NCI-H345 (cell line): ENCODE measurements around the gene PRKCD.
"Not testable (repeated sequence)": the region's sequence is repeated elsewhere in the genome, so short reads cannot be mapped to it uniquely, and the experiment has no call there.

Experiments used
- DNase-seq: peaks from one replicate; lab custom pipeline; 2025; lab: John Stamatoyannopoulos, UW

Gene PRKCD

DNA sequence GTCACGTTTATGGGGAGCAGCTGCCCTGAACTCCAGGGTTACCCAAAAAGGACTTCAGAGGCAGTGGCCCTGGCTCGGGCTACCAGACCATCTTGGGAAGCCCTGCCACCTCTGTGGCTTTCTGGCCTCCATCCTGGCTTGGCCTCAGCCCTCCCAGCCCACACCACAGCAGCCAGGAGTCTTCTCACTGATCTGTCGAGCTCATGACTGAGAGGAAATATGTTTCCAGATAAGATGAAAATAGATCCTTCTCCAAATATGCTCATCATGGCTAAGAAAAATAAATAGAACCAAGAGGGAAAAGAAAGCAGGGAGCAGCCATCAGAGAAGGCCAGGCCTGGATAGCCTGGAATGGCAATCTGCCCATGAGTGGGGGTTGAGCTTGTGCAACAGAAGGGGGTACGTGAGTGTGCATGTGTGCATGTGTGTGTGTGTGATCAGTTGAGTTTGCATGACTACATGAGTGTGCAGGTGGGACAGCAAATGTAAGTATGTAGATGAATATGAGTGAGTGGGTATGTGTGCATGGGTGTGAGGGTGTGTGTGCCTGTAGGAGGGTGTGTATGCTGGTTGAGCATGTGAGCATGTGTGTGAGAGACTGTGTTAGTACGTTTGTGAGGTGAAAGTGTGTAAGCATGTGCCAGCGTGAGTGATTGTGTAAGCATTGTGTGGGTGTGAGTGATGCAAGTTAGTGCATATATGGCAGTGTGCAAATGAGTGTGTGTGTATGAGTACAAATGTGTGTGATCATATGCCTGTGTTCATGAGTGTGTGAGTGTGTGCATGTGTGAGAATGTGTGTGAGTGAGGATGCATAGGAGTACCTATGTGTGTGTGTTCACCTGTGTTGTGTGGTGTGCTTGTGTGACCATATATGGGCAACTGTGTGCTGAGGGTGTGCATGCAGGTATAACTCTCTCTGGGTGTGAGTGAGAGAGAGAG is 20.8 kb upstream of the PRKCD start:
- DNase-seq = no peak

GRCh38 chr3:53140847-53141845 is 19.9 kb upstream of the PRKCD start:
- no peak for DNase-seq

GRCh38 chr3:53142986-53143385 is 18.0 kb upstream of the PRKCD start:
- no peak for DNase-seq

- DNase-seq = no peak
These were observed 16.6 kb upstream of the PRKCD start for GRCh38 chr3:53144446-53144845.

DNA sequence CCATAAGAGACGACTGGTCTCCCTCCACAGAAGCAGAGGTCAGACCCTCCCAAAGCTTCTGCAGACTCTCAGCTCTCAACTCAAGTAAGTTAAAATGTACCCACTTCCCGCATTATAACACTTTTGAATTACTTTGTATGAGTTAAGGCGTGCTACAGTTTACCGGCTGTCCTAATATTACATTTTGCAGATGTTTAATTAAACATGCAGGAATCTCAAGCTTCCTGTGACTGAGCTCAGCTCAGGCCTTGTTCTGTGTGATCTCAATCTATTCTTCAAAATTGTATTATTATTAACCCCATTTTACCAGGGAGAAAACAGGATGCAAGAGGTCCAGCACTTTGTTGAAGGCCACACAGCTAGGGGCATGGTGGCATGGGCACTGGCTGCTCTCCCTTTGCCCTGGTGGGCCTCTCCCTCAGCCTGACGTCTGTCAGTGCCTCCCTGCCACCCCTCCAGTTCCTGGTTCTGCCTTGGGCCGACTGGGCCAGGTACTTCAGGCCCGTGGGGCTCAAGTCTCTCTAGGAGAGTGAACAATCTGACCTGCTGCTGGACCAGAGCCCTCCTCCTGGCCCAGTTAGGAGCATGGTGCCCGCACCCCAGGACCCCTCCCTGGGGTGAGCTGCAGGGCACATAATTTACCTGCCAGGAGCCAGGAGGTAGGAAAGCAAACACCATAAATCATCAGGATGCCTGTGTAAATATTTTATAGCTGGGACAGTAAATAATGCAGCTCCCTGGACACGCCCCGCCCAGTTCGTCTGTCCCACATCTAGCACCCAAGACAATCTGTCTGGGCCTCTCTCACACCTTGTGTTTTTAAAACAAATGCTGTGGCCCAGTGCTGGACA is 15.9 kb upstream of the PRKCD start:
- DNase-seq = no peak

DNA sequence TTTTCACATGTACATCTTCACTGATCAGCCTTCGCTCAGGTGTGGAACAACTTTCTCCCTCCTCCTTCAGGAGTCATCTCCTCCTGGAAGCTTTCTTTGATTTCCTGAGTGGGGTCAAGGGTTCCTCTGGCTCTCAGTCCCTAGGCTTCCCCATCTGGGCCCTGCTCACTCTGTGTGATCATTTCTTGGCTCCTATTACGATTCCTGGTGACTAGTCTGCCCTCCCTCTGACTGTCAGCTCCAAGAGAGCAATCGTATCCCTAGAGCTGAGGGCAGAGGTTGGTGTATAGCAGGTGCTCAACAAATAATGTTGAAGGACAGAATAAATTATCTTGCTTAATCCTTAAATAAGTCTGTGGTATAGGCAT is 15.3 kb upstream of the PRKCD start:
- no peak for DNase-seq

GRCh38 chr3:53146319-53146891 is 14.6 kb upstream of the PRKCD start:
- no peak for DNase-seq

GRCh38 chr3:53147151-53147902 is 13.7 kb upstream of the PRKCD start:
- DNase-seq = no peak

DNA sequence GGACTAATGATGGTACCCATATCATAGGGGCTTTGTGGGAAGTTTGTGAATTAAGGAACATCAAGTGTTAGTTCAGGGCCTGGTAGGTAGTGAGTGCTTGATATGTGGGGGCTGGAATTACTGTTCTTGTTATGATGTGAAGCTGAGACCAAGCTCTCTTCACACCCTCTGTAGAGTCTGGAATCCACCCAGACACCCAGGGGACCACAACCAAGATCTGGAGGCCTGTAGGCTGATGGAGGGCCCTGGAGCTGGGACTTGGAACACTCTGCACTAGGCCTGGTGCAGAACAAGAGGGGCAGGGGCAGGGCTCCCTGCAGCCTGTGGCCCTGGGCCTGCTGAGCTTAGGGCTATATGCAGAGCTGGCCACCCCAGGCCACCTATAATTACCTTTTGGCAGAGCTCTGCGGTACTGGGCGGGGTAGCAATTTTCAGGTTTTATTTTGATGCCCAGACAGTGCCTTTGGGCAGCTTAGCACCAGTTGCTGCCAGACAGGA is 13.1 kb upstream of the PRKCD start:
- no peak for DNase-seq

DNA sequence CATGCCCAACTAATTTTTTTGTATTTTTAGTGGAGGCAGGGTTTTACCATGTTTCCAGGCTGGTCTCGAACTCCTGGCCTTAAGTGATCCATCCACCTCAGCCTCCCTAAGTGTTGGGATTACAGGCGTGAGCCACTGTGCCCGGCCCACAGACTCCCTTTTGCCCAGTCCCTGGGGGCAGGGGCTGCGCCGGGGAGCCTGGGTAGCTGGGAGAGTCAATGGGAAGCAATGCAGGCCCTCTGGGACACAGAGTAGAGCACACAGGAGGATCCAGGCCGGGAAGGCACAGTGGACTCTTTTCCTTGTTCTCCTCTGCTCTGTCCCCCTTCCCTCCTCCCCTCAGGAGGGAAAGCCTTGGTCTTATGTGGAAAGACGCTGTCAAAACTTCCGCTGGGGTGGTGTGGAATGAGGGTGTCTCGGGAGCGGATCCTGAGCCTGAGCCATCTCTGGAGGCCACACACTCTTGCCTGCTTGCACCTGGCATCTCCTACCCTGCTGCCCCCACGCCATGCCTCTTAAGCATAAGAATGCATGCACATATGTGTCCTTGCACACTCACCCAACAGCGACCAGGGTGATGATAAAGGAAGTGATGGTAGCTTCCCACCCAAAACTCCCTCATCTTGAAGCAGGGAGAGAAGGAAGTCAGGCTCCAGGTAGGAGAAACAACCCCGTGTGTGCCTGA is 11.9 kb upstream of the PRKCD start:
- no peak for DNase-seq

DNA sequence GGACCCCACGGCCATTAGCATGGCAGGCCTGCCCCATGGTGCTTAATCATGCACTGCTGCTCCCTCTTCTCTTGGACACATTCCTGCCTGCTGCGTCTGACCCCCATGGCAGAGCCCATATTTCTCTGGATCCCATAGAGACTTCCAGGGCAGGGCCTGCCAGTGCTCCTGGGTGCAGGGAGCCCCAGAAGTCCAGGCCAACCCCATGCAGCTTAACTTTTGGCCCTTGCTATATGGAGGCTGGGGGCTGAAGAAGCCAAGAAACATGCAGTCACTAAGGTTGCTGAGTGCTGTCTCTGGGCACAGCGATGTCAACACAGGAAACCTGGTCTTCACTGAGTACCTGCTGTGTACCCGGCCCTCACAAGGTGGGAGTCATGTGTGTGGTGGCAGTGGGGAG is 11.3 kb upstream of the PRKCD start:
- no peak for DNase-seq

DNA sequence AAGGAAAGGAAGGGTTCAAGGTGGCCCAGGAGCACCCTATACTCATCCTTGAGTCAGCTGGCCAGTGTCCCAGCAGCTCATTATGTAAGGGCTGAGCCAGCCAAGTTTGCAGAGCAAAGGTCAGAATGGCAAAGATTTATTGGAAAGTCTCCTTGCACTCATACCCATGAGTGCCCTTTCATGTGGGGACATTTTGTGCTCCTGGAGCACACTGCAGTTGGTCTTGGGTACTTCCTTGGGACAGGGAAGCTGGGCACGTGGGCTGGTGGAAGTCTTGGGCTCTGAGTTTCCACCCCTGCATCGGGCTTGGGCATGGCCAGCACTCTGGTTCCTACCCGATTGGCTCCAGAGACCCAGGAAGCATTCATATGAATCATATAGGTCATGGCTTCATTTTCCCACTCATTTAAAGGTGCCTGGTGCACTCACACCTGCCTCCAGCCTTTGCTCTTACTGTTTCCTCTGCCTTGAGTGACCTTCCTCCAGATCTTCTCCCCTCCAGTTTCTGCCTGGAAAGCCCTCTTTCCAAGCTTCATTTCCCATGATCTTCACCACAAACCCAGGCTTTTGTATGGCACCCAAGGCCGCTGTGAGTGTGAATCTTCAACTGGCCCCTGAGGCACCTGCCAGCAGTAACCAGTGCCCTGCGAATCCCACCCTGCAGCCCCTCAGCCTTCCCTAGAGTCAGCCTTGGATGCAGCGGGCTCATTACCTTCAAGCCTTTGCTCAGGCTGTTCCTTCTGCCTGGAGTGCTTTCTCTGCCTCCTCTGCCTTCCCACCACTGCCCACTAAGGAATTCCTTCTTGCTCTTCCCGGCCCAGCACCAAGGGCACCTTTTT is 10.5 kb upstream of the PRKCD start:
- DNase-seq = no peak

DNA sequence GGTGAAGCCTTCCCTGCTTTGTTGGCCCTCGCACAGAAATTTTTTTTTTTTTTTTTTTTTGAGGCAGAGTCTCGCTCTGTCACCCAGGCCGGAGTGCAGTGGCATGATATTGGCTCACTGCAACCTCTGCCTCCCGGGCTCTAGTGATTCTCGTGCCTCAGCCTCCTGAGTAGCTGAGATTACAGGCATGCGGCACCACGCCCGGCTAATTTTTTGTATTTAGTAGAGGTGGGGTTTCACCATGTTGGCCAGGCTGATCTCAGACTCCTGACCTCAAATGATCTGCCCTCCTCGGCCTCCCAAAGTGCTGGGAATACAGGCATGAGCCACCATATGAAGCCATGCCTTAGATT is 9.9 kb upstream of the PRKCD start:
- not testable (repeated sequence) for DNase-seq

- DNase-seq = no peak
These were observed 9.5 kb upstream of the PRKCD start for GRCh38 chr3:53151465-53151864.

DNA sequence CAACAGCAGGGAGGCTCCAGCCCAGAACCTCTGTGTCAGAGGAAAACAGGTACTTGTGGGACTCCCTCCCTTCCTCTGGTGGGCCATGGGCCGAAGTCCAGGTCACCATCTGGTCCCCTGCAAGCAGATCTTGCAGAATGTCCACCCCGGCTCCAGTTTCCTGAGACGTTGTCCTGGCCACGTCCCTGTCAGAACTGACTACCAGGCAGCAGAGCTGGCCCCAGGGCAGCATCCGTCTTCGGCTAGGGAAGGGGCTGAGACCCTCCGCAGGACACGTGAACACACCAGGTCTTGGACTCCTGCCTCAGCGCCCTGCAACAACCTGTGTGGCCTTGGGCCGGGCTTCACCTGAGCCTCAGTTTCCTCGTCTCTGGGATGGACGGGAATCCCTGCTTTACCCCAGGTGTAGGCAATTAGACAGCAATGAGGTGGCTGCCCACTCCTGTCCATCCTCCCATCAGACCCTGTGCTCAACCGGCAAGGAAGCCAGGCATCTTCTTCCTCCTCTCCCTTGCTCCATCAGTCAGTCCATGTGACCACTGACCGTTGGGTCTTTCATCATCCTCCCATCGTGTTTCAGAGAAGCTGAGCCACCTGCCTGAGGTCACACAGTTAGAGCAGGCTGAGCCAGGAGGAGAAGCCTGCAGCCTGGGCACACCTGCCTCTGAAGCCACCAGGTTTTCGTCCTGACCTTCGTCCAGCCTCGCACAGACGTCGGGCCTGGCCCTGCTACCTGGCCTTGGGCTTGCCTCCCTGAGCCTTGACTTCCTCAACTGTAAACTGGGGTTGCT is 8.9 kb upstream of the PRKCD start:
- no peak for DNase-seq

DNA sequence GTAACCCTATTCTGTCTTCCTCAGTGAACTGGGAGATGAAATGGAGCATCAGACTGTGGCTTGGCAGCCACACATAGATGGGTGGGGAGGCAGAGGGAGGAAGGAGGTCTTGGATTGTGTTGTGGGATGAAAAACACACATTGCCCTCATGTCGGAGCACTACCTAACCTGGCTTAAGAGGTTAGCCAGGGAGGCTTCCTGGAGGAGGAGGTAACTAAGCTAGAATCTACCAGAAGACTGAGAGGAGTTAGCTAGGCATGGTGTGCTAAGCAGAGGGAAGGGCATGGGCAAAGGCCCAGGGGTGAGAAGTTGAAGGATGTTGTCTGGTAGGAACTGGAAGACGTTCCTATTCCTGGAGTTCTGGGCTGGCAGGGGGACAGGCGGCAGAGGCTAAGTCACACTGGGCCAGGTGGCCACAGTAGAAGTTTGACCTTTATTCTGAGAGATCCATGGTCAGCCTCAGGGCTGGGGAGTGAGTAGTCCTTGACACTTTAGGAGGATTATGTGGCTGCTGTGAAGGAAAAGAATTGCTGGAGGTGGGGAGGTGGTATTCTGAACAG is 7.7 kb upstream of the PRKCD start:
- DNase-seq = no peak

GRCh38 chr3:53153980-53154379 is 7.0 kb upstream of the PRKCD start:
- no peak for DNase-seq

GRCh38 chr3:53154881-53155285 is 6.1 kb upstream of the PRKCD start:
- DNase-seq = no peak
